SU-DHL-6 (cell line): ENCODE data around the gene SH3BGRL.

Source experiments
- CTCF ChIP-seq: fragments of 200-600 bp; sonication (generic); IDR thresholded peaks from one replicate; pipeline ENCODE4 v1.5.1; 2017; ENCODE audit warnings: antibody characterized with exemption, mild to moderate bottlenecking, low read length, moderate library complexity; ENCODE audit not compliant: insufficient read depth, poor library complexity, severe bottlenecking
- EZH2phosphoT487 ChIP-seq: fragments of 200-600 bp; sonication (generic), shearing (Covaris generic); conservative IDR thresholded peaks from 2 replicates; pipeline ENCODE4 v1.6.1; 2018; ENCODE audit warnings: mild to moderate bottlenecking, antibody characterized with exemption, low read length, moderate library complexity, mixed read lengths

GRCh38 chrX:81286075-81286474, 84.2 kb downstream of the SH3BGRL start:
- TF ChIP-seq CTCF = no peak
- TF ChIP-seq EZH2phosphoT487 = no peak
